DOHH2 (cell line): ENCODE measurements around the gene PDE6B.

ENCODE experiments used
- H3F3A ChIP-seq: fragments of 200-600 bp; sonication (generic), shearing (Covaris generic); 2 replicates; pipeline ENCODE4 v1.6.0; 2016; ENCODE audit warnings: antibody characterized with exemption, mild to moderate bottlenecking; ENCODE audit not compliant: control insufficient read depth, insufficient read depth
- H3K27ac ChIP-seq: fragments of 200-600 bp; sonication (generic); 2 replicates; pipeline ENCODE4 v1.5.1; 2014; ENCODE audit warnings: low read depth, mild to moderate bottlenecking, low read length, moderate library complexity
- H3K27me3 ChIP-seq: fragments of 200-600 bp; sonication (generic); 2 replicates; pipeline ENCODE4 v1.6.1; 2014; ENCODE audit warnings: mild to moderate bottlenecking, low read length, mixed read lengths; ENCODE audit not compliant: control insufficient read depth
- H3K36me3 ChIP-seq: fragments of 200-600 bp; sonication (generic); 2 replicates; pipeline ENCODE4 v1.6.1; 2014; ENCODE audit warnings: mild to moderate bottlenecking, low read length, moderate library complexity, mixed read lengths; ENCODE audit not compliant: control insufficient read depth
- H3K4me1 ChIP-seq: fragments of 200-600 bp; sonication (generic); 2 replicates; pipeline ENCODE4 v1.6.1; 2014; ENCODE audit warnings: mild to moderate bottlenecking, low read length, mixed read lengths; ENCODE audit not compliant: control insufficient read depth
- H3K4me2 ChIP-seq: fragments of 200-600 bp; sonication (generic); 2 replicates; pipeline ENCODE4 v1.6.0; 2014; ENCODE audit warnings: mild to moderate bottlenecking, low read length, moderate library complexity
- H3K4me3 ChIP-seq: fragments of 200-600 bp; sonication (generic); 2 replicates; pipeline ENCODE4 v1.5.1; 2014; ENCODE audit warnings: mild to moderate bottlenecking, low read length, mixed read lengths
- H3K79me2 ChIP-seq: fragments of 200-600 bp; sonication (generic); 2 replicates; pipeline ENCODE4 v1.6.1; 2014; ENCODE audit warnings: mild to moderate bottlenecking, low read length, mixed read lengths; ENCODE audit not compliant: control insufficient read depth
- H3K9me2 ChIP-seq: fragments of 200-600 bp; sonication (generic); replicated peaks from 2 replicates; pipeline ENCODE4 v1.6.1; 2014; ENCODE audit warnings: mild to moderate bottlenecking, low read length, mixed read lengths; ENCODE audit not compliant: control insufficient read depth
- H3K9me3 ChIP-seq: fragments of 200-600 bp; sonication (generic); 2 replicates; pipeline ENCODE4 v1.6.1; 2014; ENCODE audit warnings: antibody characterized with exemption, low read length, mixed read lengths; ENCODE audit not compliant: control insufficient read depth, insufficient read depth
- H4K20me1 ChIP-seq: fragments of 200-600 bp; sonication (generic); 2 replicates; pipeline ENCODE4 v1.6.0; 2014; ENCODE audit warnings: low read depth, mild to moderate bottlenecking, antibody characterized with exemption, low read length, moderate library complexity; ENCODE audit not compliant: control insufficient read depth, insufficient read depth
- EZH2phosphoT487 ChIP-seq: fragments of 200-600 bp; sonication (generic); IDR thresholded peaks from 2 replicates; pipeline ENCODE4 v1.6.1; 2017; ENCODE audit warnings: borderline replicate concordance, mild to moderate bottlenecking, antibody characterized with exemption, low read length, moderate library complexity, mixed read lengths
- TF ChIP-seq, protein P1 (sequence below): fragments of 200-600 bp; sonication (generic); IDR thresholded peaks from one replicate; pipeline ENCODE4 v1.5.1; 2014; ENCODE audit warnings: antibody characterized with exemption, mild to moderate bottlenecking, low read depth, low read length; ENCODE audit not compliant: poor library complexity, severe bottlenecking

PDE6B gene

DNA sequence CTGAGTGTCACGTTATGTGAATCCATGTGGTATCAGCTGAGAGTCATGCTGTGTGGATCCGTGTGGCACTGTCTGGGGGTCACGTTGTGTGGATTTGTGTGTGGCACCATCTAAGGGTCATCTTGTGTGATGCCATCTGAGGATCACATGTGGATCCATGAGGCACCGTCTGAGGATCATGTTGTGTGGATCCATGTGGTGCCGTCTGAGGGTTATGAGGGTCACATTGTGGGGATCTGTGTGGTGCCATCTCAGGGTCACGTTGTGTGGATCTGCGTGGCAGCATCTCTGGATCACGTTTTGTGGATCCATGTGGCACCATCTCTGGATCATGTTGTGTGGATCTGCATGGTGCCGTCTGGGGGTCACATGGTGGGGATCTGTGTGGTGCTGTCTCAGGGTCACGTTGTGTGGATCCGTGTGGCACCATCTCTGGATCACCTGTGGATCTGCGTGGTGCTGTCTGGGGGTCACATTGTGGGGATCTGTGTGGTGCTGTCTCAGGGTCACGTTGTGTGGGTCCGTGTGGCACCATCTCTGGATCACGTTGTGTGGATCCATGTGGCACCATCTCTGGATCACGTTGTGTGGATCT is 6.9 kb downstream of the PDE6B start:
- H3K36me3 ChIP-seq = no peaks in the 10 kb centered on the region
- no peaks in the 10 kb centered on the region for H3K4me1 ChIP-seq
- H3K4me3 ChIP-seq = no peak overlapping the region
- H4K20me1 ChIP-seq = no peaks in the 10 kb centered on the region
- peaks cover 22% of the 10 kb centered on the region; the same call in 1 of the 2 replicates for H3K9me3 ChIP-seq
- no peaks in the 10 kb centered on the region for H3K27me3 ChIP-seq
- no peaks in the 10 kb centered on the region for H3K9me2 ChIP-seq
- H3K4me2 ChIP-seq = no peak overlapping the region
- H3K79me2 ChIP-seq = no peaks in the 10 kb centered on the region
- H3F3A ChIP-seq = no peaks in the 10 kb centered on the region
- no peak overlapping the region for H3K27ac ChIP-seq
- TF ChIP-seq, protein P1, sequence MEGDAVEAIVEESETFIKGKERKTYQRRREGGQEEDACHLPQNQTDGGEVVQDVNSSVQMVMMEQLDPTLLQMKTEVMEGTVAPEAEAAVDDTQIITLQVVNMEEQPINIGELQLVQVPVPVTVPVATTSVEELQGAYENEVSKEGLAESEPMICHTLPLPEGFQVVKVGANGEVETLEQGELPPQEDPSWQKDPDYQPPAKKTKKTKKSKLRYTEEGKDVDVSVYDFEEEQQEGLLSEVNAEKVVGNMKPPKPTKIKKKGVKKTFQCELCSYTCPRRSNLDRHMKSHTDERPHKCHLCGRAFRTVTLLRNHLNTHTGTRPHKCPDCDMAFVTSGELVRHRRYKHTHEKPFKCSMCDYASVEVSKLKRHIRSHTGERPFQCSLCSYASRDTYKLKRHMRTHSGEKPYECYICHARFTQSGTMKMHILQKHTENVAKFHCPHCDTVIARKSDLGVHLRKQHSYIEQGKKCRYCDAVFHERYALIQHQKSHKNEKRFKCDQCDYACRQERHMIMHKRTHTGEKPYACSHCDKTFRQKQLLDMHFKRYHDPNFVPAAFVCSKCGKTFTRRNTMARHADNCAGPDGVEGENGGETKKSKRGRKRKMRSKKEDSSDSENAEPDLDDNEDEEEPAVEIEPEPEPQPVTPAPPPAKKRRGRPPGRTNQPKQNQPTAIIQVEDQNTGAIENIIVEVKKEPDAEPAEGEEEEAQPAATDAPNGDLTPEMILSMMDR = no peak
- TF ChIP-seq EZH2phosphoT487 = no peak

DNA sequence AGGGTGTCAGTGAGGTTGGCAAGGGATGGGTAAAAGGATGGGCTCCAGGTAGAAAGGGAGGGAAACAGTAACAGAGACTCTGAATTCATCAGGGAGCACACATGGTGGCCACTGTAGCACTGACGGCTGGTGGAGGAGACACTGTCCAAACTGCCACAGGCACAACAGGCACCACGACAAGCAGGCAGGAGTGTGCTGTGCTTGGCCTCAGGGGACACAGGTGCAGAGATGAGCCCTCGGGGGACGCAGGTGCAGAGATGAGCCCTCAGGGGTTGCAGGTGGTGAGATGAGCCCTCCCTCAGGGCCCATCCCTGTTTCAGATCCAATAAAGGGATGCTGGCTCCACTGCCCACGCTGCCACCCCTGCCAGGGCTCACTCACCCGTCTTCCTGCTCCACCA is 7.6 kb downstream of the PDE6B start:
- H3K9me3 ChIP-seq = peaks cover 22% of the 10 kb centered on the region; the same call in 1 of the 2 replicates
- no peak overlapping the region for H3K27ac ChIP-seq
- no peaks in the 10 kb centered on the region for H3K27me3 ChIP-seq
- no peak overlapping the region for H3K4me3 ChIP-seq
- no peaks in the 10 kb centered on the region for H3K4me1 ChIP-seq
- no peaks in the 10 kb centered on the region for H4K20me1 ChIP-seq
- H3K4me2 ChIP-seq = no peak overlapping the region
- no peaks in the 10 kb centered on the region for H3K79me2 ChIP-seq
- no peaks in the 10 kb centered on the region for H3K36me3 ChIP-seq
- TF ChIP-seq, protein P1 = no peak
- TF ChIP-seq EZH2phosphoT487 = no peak
- H3F3A ChIP-seq = no peaks in the 10 kb centered on the region
- no peaks in the 10 kb centered on the region for H3K9me2 ChIP-seq

DNA sequence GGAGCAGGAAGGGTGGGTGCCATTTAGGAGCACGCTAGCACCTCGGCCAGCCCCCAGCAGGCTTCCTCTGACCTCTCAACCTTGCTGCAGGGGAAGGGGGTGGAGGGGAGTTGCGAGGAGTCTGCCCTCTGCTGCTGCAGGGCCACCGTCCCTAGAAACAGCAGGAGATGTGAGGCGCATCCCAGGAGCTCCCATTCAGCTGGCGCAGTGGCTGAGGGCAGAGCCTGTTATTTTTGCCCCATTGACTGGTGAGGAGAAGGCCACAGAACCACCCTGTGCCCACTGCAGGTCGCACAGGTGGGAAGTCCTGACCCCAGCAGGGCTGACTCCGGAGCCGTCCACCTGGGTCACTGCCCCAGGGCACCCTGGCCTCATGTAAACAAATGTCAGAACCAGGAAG is 8.0 kb downstream of the PDE6B start:
- no peaks in the 10 kb centered on the region for H4K20me1 ChIP-seq
- no peaks in the 10 kb centered on the region for H3K79me2 ChIP-seq
- H3K9me2 ChIP-seq = no peaks in the 10 kb centered on the region
- no peak overlapping the region for H3K4me2 ChIP-seq
- TF ChIP-seq, protein P1 = no peak
- no peak for TF ChIP-seq EZH2phosphoT487
- H3K27ac ChIP-seq = no peak overlapping the region
- H3K36me3 ChIP-seq = no peaks in the 10 kb centered on the region
- H3F3A ChIP-seq = no peaks in the 10 kb centered on the region
- no peaks in the 10 kb centered on the region for H3K27me3 ChIP-seq
- peaks cover 22% of the 10 kb centered on the region; the same call in 1 of the 2 replicates for H3K9me3 ChIP-seq
- H3K4me3 ChIP-seq = no peak overlapping the region
- no peaks in the 10 kb centered on the region for H3K4me1 ChIP-seq
